HepG2 (cell line): ENCODE data around the gene PSD4. TPM values are rescaled to one million over a fixed set of nuclear protein-coding genes. Genes with fewer than 3 reads are reported as not detected.

Experiments
- ARNTL ChIP-seq: sonication (generic); formaldehyde crosslinking; IDR thresholded peaks from 2 replicates; pipeline ENCODE4 v1.4.0; 2020; ENCODE audit warnings: mild to moderate bottlenecking, missing genetic modification reagents
- E2F1 ChIP-seq: sonication (generic); formaldehyde crosslinking; IDR thresholded peaks from 2 replicates; pipeline ENCODE4 v1.5.0; 2020; ENCODE audit warnings: missing genetic modification reagents
- GABPA ChIP-seq, 2 experiments: IDR thresholded peaks; 2 replicates each; pipeline ENCODE4 v1.6.1; 2011 to 2016; ENCODE audit warnings: low read depth in 2 of 2, low read length in 1 of 2, missing biosample characterization in 1 of 2, missing genetic modification characterization in 1 of 2
- GATAD2A ChIP-seq: IDR thresholded peaks from 2 replicates; pipeline ENCODE4 v1.6.1; 2016
- HCFC1 ChIP-seq: fragments of 150-350 bp; IDR thresholded peaks from 2 replicates; pipeline ENCODE4 v1.6.1; 2014; ENCODE audit warnings: low read depth, low read length
- MTERF4 ChIP-seq: sonication (generic); formaldehyde crosslinking; IDR thresholded peaks from 2 replicates; pipeline ENCODE4 v1.8.0; 2023; ENCODE audit warnings: mild to moderate bottlenecking, missing genetic modification reagents
- PAF1 ChIP-seq: IDR thresholded peaks from 2 replicates; pipeline ENCODE4 v1.6.1; 2016; ENCODE audit warnings: missing genetic modification reagents, missing compliant biosample characterization
- RBM22 ChIP-seq: fragments of 200-400 bp; formaldehyde crosslinking; optimal IDR thresholded peaks from 2 replicates; pipeline ENCODE3; 2017; ENCODE audit warnings: mild to moderate bottlenecking, low read length, moderate library complexity
- REXO4 ChIP-seq: sonication (generic); formaldehyde crosslinking; IDR thresholded peaks from 2 replicates; pipeline ENCODE4 v1.8.0; 2022; ENCODE audit warnings: missing genetic modification reagents, mild to moderate bottlenecking, borderline replicate concordance
- SAFB2 ChIP-seq: sonication (generic); formaldehyde crosslinking; IDR thresholded peaks from 2 replicates; pipeline ENCODE4 v1.5.1; 2020; ENCODE audit warnings: missing genetic modification reagents, low read depth, mild to moderate bottlenecking, borderline replicate concordance
- SMYD3 ChIP-seq: sonication (generic); formaldehyde crosslinking; IDR thresholded peaks from 2 replicates; pipeline ENCODE4 v1.8.1; 2023; ENCODE audit warnings: mild to moderate bottlenecking, missing genetic modification reagents
- SSRP1 ChIP-seq: IDR thresholded peaks from 2 replicates; pipeline ENCODE4 v1.6.1; 2016; ENCODE audit warnings: control low read depth
- TFE3 ChIP-seq: IDR thresholded peaks from 2 replicates; pipeline ENCODE4 v1.6.1; 2016
- ZKSCAN8 ChIP-seq: IDR thresholded peaks from 2 replicates; pipeline ENCODE4 v1.6.1; 2016; ENCODE audit warnings: borderline replicate concordance, missing genetic modification reagents, missing compliant biosample characterization
- ZNF180 ChIP-seq: sonication (generic); formaldehyde crosslinking; IDR thresholded peaks from 2 replicates; pipeline ENCODE4 v1.4.0; 2020; ENCODE audit warnings: low read depth, missing genetic modification reagents, borderline replicate concordance
- ZNF263 ChIP-seq: sonication (generic); formaldehyde crosslinking; IDR thresholded peaks from 2 replicates; pipeline ENCODE4 v1.4.0; 2020; ENCODE audit warnings: missing genetic modification reagents
- ZNF546 ChIP-seq: sonication (generic); formaldehyde crosslinking; conservative IDR thresholded peaks from 2 replicates; pipeline ENCODE4 v1.8.1; 2023; ENCODE audit warnings: mild to moderate bottlenecking, missing genetic modification reagents
- ZNF567 ChIP-seq: sonication (generic); formaldehyde crosslinking; IDR thresholded peaks from 2 replicates; pipeline ENCODE4 v1.8.1; 2023; ENCODE audit warnings: mild to moderate bottlenecking, missing genetic modification reagents, borderline replicate concordance
- ZNF746 ChIP-seq: sonication (generic); formaldehyde crosslinking; IDR thresholded peaks from 2 replicates; pipeline ENCODE4 v1.8.0; 2022; ENCODE audit warnings: mild to moderate bottlenecking, missing genetic modification reagents
- polyA plus RNA-seq, 8 experiments: library from polyadenylated mRNA; depleted of rRNA in 3 of 8; stranded (reverse) in 7 of 8; unstranded in 1 of 8; fragments of >200 nt; fragmentation: Illumina TruSeq in 4 of 8; extraction: Trizol in 4 of 8; gene quantifications; 2 replicates each; pipeline versions ENCODE4 v1.2.1 to v1.2.3, GENCODE V29; 2011 to 2016; ENCODE audit warnings: low read depth in 4 of 8, missing spikeins in 1 of 8, mixed read lengths in 1 of 8; ENCODE audit not compliant: insufficient read depth in 1 of 8
- total RNA-seq, 5 experiments: library from RNA; depleted of rRNA; stranded (reverse); fragments of >200 nt; fragmentation: Illumina TruSeq; extraction: Trizol; gene quantifications; 2 replicates each; pipeline ENCODE4 v1.2.3, GENCODE V29; 2016; ENCODE audit warnings: low read depth in 1 of 5
- TF ChIP-seq, protein P1 (sequence below): sonication (generic); formaldehyde crosslinking; IDR thresholded peaks from 2 replicates; pipeline ENCODE4 v1.4.0; 2020; ENCODE audit warnings: missing genetic modification reagents, mild to moderate bottlenecking, borderline replicate concordance
- TF ChIP-seq, protein P2 (sequence below): sonication (generic); formaldehyde crosslinking; IDR thresholded peaks from 2 replicates; pipeline ENCODE4 v1.8.1; 2023; ENCODE audit warnings: mild to moderate bottlenecking, inconsistent platforms, moderate library complexity, missing genetic modification reagents, borderline replicate concordance

Gene PSD4
- total and polyA plus RNA-seq, 2 of the 13 experiments (the other 11 are each of a cell fraction or from before 2014, with no cell fraction given): 5.8 to 9.4 TPM

DNA sequence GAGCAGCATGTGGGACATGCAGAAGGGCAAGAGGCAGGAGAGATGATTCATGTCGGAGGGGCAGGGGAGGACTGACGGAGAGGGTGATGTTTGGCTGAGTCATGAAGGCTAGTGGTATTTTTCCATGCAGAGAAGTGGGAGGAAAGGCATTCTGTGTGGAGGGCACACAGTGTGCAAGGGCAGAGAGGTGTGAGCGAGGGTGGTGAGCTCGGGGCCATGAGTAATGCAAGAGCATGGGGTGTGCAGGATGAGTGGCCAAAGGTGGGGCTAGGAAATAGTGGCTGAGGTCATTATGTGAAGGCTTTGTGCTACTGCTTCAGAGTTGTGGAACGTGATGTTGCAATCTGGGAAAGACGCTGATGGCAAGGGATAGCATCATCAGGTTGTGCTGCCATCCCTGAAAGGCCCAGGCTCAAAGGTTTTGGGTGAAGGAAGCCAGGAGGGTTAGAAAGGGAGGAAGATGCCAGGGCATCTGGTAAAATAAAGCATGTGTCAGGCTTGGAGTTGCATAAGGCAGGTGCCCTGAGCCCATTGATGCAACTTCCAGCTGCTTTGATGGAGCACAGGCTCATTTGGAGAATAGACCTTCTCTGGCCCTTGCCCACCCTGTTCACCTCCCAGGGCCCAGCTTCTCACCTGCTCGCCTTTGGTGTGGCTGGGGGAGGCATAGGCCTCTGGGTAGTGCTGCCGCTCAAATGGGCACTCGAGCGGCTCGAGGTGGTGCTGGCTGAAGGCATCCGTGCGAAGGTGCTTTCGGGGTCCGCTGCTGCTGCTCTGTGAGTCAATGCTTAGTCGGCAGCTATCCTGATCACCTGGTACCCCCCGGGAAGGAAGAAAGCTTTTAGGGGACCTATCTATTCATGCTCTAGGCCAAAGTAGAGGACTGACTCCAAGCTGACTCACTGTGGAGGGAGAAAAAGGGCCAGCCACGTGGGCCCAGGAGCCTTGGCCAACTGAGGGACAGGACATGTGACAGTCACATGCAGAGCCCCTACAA lies 67.4 kb downstream of the PSD4 start (continued):
- TF ChIP-seq TFE3 (0 out of 2 replicates have a peak, but pooled peaks have one; percentile 35), HCFC1 (no peak), SMYD3 (no peak), ZNF263 (CRISPR knock-in tag) (peak; percentile 96), ZNF180 (CRISPR knock-in tag) (no peak), GATAD2A (peak; percentile 65), SAFB2 (CRISPR knock-in tag) (no peak), ZNF567 (CRISPR knock-in tag) (no peak), MTERF4 (CRISPR knock-in tag) (no peak), ZNF546 (no peak), SSRP1 (CRISPR knock-in tag) (no peak), RBM22 (no peak), E2F1 (CRISPR knock-in tag) (no peak), ZNF746 (peak; percentile 79), PAF1 (CRISPR knock-in tag) (no peak), GABPA (IDR thresholded peaks at IDR 0.05; ENCODE audit: low read depth, low read length) (no peak), GABPA (CRISPR knock-in tag; IDR thresholded peaks at IDR 0.05; ENCODE audit: low read depth) (no peak), ARNTL (no peak), ZKSCAN8 (CRISPR knock-in tag) (no peak), REXO4 (CRISPR knock-in tag) (no peak)
- TF ChIP-seq, protein P1, sequence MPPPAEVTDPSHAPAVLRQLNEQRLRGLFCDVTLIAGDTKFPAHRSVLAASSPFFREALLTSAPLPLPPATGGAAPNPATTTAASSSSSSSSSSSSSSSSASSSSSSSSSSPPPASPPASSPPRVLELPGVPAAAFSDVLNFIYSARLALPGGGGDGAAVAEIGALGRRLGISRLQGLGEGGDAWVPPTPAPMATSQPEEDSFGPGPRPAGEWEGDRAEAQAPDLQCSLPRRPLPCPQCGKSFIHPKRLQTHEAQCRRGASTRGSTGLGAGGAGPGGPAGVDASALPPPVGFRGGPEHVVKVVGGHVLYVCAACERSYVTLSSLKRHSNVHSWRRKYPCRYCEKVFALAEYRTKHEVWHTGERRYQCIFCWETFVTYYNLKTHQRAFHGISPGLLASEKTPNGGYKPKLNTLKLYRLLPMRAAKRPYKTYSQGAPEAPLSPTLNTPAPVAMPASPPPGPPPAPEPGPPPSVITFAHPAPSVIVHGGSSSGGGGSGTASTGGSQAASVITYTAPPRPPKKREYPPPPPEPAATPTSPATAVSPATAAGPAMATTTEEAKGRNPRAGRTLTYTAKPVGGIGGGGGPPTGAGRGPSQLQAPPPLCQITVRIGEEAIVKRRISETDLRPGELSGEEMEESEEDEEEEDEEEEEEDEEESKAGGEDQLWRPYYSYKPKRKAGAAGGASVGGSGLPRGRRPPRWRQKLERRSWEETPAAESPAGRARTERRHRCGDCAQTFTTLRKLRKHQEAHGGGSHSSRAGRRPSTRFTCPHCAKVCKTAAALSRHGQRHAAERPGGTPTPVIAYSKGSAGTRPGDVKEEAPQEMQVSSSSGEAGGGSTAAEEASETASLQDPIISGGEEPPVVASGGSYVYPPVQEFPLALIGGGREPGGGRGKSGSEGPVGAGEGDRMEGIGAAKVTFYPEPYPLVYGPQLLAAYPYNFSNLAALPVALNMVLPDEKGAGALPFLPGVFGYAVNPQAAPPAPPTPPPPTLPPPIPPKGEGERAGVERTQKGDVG (CRISPR knock-in tag): no peak
- TF ChIP-seq, protein P2, sequence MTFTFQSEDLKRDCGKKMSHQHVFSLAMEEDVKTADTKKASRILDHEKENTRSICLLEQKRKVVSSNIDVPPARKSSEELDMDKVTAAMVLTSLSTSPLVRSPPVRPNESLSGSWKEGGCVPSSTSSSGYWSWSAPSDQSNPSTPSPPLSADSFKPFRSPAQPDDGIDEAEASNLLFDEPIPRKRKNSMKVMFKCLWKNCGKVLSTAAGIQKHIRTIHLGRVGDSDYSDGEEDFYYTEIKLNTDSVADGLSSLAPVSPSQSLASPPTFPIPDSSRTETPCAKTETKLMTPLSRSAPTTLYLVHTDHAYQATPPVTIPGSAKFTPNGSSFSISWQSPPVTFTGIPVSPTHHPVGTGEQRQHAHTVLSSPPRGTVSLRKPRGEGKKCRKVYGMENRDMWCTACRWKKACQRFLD (CRISPR knock-in tag): no peak
